Left kidney (tissue), 8 donors: ENCODE results near the gene LOXL3. TPM values are rescaled to one million over a fixed set of nuclear protein-coding genes. Genes with fewer than 3 reads are reported as not detected.

ENCODE experiments used
- DNase-seq: peaks from one replicate; pipeline ENCODE4 v3.0.0-alpha.2; 2013
- long read RNA-seq, 8 donors: transcript quantifications; one replicate each; lab custom pipeline, GENCODE V29; 2026
- polyA plus RNA-seq: library from polyadenylated mRNA; unstranded; fragments of 120-200 nt; gene quantifications from one replicate; pipeline ENCODE4 v1.2.1, GENCODE V29; 2013; ENCODE audit not compliant: insufficient read length

The LOXL3 gene, protein sequence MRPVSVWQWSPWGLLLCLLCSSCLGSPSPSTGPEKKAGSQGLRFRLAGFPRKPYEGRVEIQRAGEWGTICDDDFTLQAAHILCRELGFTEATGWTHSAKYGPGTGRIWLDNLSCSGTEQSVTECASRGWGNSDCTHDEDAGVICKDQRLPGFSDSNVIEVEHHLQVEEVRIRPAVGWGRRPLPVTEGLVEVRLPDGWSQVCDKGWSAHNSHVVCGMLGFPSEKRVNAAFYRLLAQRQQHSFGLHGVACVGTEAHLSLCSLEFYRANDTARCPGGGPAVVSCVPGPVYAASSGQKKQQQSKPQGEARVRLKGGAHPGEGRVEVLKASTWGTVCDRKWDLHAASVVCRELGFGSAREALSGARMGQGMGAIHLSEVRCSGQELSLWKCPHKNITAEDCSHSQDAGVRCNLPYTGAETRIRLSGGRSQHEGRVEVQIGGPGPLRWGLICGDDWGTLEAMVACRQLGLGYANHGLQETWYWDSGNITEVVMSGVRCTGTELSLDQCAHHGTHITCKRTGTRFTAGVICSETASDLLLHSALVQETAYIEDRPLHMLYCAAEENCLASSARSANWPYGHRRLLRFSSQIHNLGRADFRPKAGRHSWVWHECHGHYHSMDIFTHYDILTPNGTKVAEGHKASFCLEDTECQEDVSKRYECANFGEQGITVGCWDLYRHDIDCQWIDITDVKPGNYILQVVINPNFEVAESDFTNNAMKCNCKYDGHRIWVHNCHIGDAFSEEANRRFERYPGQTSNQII
- 10.8 TPM for polyA plus RNA-seq
- long read RNA-seq, donor 1, partial matches to known transcripts: 50 of 52 reads
- long read RNA-seq, donor 1, other reads (novel, unspliced or antisense): 0 of 52 reads
- long read RNA-seq, donor 2, transcript LOXL3-201 (14 exons, 3,502 nt): major isoform, 5 of 5 reads
- long read RNA-seq, donor 2, partial matches to known transcripts: 0 of 5 reads
- long read RNA-seq, donor 2, other reads (novel, unspliced or antisense): 0 of 5 reads
- long read RNA-seq, donor 3, partial matches to known transcripts: 8 of 10 reads
- long read RNA-seq, donor 3, other reads (novel, unspliced or antisense): 0 of 10 reads
- long read RNA-seq, donor 4: 0 reads
- long read RNA-seq, donor 5, transcript LOXL3-201 (14 exons, 3,502 nt): major isoform, 6 of 54 reads
- long read RNA-seq, donor 5, partial matches to known transcripts: 48 of 54 reads
- long read RNA-seq, donor 5, other reads (novel, unspliced or antisense): 0 of 54 reads
- long read RNA-seq, donor 6, partial matches to known transcripts: 8 of 11 reads
- long read RNA-seq, donor 6, other reads (novel, unspliced or antisense): 0 of 11 reads
- long read RNA-seq, donor 7, transcript LOXL3-201 (14 exons, 3,502 nt): major isoform, 5 of 13 reads
- long read RNA-seq, donor 7, partial matches to known transcripts: 8 of 13 reads
- long read RNA-seq, donor 7, other reads (novel, unspliced or antisense): 0 of 13 reads
- long read RNA-seq, donor 8, partial matches to known transcripts: 9 of 16 reads
- long read RNA-seq, donor 8, other reads (novel, unspliced or antisense): 7 of 16 reads

DNA sequence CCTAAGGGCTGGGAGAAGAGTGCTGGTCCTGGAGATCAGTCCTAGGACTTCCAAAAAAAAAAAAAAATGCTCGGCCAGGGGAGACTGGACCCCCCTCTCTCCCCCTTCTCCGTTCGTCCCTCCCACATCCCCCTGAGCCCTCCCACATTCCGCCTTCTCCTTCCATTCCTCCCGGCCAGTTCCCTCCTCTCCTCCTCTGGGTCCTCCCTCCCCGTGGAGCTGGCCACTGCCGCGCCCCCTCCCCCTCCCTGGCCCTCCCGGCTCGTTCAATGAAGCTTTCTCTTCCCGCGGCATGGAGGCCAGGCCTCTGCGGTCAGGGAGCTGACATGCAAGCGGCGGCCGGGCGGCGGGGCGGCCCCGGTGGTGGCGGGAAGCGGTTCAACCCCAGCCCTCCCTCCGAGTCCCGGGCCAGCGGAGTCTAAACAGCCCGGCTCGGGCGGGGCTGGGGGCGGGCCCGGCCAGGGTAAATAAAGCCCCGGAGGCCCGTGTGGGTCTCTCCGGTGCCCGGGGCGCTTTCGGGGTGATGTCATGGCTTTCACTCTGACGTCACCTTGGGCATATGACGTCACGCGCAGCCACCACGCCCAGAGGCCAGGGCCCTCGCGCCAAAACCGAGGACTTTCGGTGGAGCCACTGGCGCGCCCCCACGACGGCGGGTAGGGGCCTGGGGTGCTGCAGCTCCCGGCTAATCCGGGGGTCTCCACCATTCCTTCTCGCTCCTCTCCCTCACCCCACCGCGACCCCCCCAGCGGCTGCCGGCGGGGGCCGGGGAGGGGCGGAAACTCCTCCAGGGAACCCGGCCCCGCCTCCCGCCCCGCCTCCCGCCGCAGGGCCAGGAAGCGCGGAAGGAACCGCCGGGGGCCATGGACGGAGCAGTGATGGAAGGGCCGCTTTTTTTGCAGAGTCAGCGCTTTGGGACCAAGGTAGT lies at the start of gene LOXL3, which contains the start of gene DOK1:
LOXL3 (minus strand) TSS at position 51 of the 928 bp plus-strand sequence. CDS start 1,308 bp downstream, outside the sequence.
DOK1 (plus strand) TSS at position 829 of the 928 bp plus-strand sequence; CDS start at position 864, 35 bp downstream.
- peak; percentile 91 for DNase-seq

DNA sequence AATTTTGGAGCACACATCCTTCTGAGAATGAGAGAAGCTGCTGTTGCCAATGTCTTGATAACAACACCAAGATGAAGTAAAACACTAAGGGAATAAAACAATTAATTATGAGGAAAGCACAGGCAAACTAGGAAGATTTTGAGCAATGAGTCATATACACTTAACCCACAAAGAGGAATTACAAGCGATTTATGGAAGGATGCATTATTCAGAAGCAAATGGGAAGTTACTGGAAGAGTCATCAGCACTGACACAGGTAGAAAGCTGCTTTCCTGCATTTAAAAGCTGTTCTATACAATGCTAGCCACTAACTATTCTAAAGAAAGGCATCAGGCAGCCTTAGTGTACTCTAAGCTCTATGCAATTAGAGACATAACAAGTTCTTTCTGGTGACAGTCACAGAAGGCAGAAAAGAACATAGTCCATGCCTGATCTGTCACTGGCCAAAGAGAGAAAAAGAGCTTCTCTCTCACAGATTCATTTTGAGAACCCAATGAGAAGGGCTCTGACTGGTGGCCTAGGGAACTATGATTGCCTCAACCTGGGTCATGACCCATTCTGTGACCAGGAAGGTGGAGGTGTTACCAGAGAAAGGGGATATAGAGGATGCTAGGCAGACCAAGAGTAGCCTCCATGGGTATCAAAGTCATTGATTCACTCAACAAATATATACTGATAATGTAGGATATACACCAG lies 49.0 kb upstream of the LOXL3 start:
- DNase-seq: no peak

DNA sequence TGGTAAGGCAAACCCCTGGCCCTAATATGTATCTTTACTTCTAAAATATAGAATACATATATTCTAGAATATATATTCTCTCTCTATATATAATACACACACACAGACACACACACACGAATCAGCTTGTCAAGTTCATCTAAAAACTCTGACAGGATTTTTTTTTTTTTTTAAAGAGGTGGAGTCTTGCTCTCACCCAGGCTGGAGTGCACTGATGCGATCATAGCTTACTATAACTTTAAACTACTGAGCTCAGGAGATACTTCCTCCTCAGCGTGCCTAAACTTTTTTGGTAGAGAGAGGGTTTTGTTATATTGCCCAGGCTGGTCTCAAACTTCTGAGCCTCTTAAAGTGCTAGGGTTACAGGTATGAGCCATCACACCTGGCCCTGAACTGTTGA lies 45.9 kb upstream of the LOXL3 start:
- no peak for DNase-seq

DNA sequence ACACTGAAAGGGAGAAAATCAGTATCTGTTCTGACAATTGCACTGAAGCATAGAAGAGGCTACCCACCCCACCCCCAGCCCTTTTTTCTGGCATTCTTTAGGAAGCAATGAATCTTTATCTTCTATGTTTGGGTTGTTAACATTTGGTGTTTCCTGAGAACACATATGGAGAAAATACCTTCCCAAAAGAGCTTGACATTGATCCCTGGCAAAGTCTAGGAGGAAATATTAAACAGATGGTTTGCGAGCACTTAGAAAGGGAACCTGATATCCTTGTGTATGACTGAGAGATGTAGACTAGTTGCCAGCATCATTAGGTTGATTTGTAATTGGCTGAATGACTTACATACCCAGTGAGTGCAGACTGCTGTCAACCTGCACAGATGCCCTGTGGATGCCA lies 43.7 kb upstream of the LOXL3 start:
- DNase-seq: no peak

DNA sequence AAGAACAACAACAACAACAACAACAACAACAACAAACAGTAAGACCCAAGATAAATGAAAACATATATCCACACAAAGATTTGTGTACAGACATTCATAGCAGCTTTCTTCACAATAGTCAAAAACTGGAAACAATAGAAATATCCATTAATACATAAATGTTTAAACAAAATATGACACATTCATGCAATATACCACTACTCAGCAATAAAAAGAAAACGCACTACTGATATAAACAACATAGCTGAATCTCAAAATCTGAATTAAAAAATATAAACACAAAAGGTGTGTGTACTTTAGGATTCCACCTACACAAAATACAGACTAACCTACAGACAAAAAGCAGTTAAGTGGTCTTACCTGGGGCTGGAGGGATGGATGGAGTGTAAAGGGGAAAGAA lies 42.8 kb upstream of the LOXL3 start:
- no peak for DNase-seq

DNA sequence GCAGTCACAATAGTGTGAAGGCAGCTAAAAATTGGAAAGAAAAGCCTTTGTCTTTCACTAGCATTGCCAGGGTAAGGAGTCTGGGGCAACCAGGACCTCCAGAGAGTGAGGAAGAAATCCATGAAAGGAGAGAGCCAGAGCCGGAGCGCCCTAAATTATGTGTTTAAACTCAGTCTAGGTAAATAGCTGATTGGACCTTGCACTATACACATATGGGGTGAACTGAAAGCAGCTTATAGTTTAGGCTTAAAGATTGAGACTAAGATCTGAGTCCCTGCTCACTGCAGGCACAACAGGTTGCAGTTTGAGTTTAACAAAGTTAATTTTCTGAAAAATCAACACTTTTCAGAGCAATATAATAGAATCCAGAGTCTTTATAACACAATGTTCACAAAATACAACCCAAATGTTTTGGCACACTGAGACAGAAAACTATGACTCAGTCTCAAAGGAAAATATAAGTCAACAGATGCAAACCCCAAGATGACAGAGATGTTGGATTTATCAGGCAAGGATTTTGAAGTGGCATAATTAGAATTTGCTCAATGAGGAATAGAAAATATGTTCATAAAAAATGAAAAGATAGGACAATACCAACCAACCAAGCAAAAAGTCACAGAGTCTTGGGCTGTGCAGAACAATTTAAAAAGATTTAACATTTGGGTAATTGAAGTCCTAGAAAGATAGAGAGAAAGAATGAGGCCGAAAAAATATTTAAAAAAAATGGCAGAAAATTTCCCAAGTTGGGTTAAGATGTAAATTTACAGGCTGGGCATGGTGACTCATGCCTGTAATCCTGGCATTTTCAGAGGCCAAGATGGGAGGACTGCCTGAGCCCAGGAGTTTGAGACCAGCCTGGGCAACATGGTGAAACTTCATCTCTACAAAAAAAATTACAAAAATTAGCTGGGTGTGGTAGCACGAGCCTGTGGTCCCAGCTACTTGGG lies 40.4 kb upstream of the LOXL3 start:
- DNase-seq: no peak

DNA sequence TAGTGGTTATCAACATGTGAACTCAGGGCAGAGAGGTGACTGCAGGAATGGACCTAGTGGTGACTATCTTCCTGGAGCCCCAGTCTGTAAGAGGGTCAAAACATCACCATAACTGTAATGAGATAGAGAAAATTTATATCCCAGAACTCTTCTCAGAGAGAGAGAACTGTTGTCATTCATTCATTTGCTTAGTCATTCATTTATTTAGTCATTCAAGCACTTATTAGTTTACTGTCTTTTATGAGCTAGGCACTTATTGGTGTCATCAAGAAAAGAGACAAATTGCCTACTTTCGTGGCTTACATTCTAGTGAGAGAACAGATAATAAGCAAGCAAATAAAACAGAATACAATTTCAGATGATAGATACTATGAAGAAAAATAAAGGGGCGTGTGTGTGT lies 34.9 kb upstream of the LOXL3 start:
- DNase-seq: no peak

DNA sequence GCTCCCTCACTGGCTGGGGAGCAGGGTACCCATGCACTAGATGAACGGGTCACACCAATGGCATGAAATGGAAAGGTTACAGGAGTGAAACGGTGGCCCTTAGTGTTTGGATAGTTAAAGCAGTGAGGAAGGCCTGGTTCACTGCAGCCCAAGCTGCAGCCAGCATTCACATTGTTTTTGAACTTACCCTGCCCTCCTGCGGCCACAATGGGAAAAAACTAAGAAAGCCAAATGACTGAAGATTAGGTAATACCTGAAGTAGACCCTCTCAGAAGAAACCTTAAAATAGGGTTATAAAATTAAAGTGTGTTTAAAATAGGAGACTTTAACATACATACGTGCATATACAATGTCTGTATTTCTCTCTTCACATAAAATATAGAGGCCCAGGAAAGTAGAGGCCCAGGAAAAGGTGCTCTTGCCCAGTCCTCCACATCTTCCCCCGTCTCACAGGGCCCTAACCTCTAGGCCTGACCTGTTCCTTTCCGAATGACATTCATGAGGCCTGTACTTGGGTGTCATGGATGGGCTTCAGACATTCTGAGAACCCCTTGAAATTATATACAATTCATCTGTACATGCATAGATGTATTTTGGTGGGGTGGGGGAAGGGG lies 34.0 kb upstream of the LOXL3 start:
- DNase-seq: peak; percentile 65

DNA sequence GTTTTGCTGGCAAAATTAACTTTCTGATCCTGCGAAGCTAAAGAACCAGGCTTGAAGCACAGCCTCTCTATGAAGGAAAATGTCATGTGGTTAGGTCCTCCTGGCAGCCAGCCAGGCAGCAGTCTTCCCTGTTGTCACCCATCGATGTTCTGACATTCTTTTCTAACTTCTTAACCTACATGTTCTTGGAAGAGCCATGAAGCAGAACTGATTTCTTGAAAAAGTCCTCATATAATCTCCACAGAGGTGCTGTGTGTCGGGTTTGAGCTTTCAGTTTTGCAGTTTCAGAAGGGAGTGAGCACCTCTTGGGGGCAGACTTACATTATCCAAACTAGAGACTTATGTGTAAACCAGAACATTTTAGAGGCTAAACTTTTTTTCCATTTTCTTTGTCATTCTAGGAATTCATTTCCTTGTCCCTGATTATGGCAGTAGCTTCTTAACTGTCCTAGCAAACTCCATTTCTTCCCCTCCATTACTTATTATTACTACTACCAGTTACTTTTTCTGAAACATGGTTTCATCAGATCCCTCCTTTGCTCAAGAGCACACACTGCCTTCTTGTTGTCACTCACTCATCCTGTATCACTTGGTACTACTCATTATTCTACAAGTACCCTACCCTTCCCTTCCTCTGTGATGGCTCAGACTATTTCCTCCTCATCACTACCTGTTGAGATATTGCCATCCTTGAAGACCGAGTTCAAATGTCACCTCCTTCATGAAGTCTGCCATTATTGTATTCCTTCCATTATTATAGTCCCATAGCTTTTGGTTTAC lies 31.9 kb upstream of the LOXL3 start:
- no peak for DNase-seq

DNA sequence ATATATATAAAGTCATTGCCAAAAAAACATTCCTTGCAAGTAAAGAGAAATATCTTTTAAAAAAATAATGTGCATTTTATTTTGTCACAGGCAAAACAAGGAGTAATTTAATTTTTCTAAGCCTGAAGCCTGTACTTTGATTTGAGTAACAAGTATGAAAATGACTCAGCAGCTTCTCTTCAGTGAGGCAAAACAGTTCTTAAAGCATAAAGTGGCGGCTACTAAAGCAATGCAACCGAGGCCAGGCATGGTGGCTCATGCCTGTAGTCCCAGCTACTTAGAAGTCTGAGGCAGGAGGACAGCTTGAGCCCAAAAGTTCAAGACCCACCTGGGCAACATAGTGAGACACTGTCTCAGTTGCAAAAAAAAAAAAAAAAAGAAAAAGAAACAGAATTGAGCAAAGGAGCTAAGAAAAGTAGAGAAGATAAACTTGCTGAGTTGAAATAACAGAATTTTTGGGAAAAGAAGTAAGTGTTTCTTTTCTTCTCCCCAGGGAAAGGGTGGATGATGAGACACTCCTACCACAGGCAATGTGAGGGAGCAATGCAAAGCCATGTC lies 30.4 kb upstream of the LOXL3 start:
- no peak for DNase-seq

DNA sequence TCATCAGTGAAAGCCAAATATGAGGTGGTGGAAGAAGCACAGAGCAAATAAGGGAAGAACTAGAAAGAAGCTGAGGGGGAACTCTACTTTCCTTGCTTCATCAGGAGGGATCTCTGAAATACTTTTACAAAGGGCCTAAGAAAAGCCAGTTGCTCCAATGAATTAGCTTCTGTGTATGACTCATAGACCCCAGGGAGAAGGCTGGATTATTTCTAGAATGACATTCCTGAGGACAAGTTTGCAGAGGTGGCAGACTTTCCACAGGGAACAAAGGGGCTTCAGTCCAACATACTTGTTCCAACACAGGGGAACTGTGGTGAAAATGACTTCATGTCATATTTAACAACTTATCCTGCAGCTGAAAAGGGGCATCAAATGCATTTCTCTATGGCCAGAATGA lies 29.8 kb upstream of the LOXL3 start:
- no peak for DNase-seq

DNA sequence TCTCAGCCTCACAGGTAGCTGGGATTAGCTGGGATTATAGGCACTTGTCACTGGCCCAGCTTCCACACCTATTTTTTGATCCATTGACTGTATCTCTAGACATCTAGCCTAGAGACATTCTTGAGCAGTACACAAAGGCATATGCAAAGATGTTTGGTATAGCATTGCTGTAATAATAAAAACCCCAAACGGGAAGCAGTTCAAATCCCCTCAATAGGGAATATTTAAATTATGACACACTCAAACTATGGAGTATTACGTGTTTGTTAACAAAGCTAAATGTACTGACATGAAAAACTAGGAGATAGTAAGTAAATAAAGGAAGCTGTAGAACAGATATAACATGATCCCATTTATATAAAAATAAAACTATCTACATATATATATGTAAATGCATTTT lies 28.4 kb upstream of the LOXL3 start:
- DNase-seq: no peak

DNA sequence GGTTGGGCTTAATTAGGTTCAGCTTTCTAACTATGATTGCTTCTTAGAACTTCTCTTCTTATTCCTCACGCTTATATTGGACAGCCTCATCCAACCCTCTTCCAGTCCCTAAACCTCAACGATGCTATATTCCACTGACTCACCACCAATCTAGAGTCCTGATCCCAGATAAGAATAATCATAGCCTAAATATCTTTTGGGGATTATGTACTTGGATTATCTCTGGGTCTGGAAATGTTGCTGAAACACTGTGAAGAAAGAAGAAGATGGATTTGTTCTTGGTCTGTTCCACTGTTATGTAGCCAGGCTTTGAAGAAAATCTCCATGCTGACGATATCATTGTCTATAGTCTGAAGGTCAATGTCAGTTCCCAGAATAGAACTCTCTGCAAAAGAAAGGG lies 27.7 kb upstream of the LOXL3 start:
- no peak for DNase-seq

DNA sequence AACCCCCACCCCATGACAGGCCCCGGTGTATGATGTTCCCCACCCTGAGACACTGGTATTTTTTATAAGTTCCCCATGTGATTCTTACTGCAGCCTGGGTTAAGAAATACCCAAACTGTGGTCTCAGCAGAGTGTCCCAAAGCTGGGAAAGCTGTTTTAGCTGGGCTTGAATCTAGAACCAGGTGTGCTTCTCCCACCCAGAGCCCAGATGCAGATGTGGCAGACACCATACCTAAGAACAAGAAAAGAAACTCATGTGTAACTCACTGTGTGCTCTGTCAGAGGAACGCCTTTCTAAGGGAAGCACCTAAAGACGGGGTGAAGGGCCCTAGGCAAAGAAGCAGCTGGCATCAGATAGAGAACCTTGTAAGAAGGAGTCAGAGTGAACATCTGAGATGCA lies 24.7 kb upstream of the LOXL3 start:
- no peak for DNase-seq

DNA sequence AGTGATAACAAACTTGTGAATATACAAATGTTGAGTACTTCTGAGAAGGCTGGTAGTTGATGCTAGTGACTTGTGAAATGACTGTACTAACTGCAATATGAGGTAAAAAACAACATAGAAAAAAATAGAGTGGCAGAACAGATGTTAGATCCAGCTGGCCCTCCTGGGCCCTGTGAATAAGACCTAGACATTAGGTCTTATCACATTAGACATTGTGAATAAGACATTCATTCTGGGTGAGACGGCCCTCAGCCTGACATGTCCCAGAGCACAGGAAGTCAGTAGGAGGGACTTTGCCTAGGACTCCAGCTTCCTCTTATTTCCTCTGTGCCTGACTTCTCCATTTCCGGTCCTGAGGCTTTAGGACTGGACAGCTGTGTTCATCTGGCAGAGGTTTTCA lies 23.7 kb upstream of the LOXL3 start:
- no peak for DNase-seq

DNA sequence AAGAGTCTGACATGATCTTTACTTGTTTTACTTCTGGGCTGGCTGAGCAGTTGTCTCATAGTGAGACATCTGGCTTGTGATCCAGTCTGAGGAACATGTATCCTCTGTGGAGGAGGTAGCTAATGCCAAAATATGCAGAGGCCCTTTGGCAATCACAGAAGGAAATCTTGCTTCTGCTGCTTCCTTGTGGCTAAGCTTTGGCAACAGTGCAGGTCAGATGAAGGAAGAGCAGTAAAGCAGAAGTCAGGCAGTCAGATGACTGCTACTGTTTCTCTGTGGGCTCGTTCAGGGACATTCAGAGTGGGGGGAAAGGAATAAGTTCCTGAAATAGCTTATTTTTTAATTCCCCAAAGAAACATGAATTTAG lies 23.1 kb upstream of the LOXL3 start:
- DNase-seq: no peak

DNA sequence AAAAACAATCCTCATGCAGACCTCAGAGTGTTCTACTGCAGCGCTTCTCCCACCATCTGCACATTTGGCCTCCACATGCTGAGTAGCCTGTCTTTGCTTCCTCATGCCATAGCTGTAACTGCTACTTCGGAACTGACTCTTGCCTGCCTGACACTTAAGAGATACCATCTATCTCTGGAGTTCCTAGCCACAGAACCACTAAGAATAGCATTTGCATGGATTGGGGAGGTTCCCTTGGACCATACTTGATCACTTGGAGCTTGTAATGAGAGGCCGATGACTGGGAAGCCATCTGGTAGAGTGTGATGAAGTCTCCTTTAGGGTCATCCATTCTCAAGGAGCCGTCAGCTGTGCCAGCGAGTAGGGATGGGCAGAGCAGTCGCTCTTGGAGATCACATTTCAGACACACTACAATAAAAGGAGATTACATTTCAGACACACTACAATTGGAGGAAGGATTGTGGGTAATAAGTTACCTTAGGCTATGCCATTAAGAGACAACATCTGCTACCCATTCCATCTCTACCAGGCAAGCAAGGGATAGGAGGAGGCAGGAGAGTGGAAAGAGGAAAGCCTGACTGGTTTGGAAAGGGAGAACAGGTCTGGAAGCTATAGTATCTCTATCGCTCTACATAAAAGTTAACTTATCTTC lies 22.6 kb upstream of the LOXL3 start:
- no peak for DNase-seq
